ENCODE results near the gene PIK3AP1.
"Not testable (repeated sequence)": the region's sequence is repeated elsewhere in the genome, so short reads cannot be mapped to it uniquely, and the experiment has no call there.

Gene PIK3AP1

GRCh38 chr10:96737307-96737902 is 17.1 kb upstream of the PIK3AP1 start:
- DNase-seq (ENCODE audit: low read depth in 1 of 2, low spot score in 1 of 2), result not testable (repeated sequence)

- DNase-seq (ENCODE audit: low read depth in 1 of 2, low spot score in 1 of 2), result no peak
These were observed 4.3 kb upstream of the PIK3AP1 start for GRCh38 chr10:96724621-96725020.

GRCh38 chr10:96721207-96721572 is 876 bp upstream of the PIK3AP1 start:
- no peak for DNase-seq (ENCODE audit: low read depth in 1 of 2, low spot score in 1 of 2)

GRCh38 chr10:96719850-96720421 is 378 bp downstream of the PIK3AP1 start:
- DNase-seq (ENCODE audit: low read depth in 1 of 2, low spot score in 1 of 2), result peak in 1 of 2 donors; percentile 17

- no peak for DNase-seq (ENCODE audit: low read depth in 1 of 2, low spot score in 1 of 2)
These were observed 1.1 kb downstream of the PIK3AP1 start for GRCh38 chr10:96719200-96719599.

- no peak for DNase-seq (ENCODE audit: low read depth in 1 of 2, low spot score in 1 of 2)
These were observed 1.9 kb downstream of the PIK3AP1 start for GRCh38 chr10:96718304-96718990.

GRCh38 chr10:96716390-96716789 is 3.9 kb downstream of the PIK3AP1 start:
- DNase-seq (ENCODE audit: low read depth in 1 of 2, low spot score in 1 of 2), result no peak

GRCh38 chr10:96714746-96715255 is 5.5 kb downstream of the PIK3AP1 start:
- no peak for DNase-seq (ENCODE audit: low read depth in 1 of 2, low spot score in 1 of 2)

GRCh38 chr10:96714031-96714590 is 6.2 kb downstream of the PIK3AP1 start:
- DNase-seq (ENCODE audit: low read depth in 1 of 2, low spot score in 1 of 2), result no peak

- no peak for DNase-seq (ENCODE audit: low read depth in 1 of 2, low spot score in 1 of 2)
These were observed 7.5 kb downstream of the PIK3AP1 start for GRCh38 chr10:96712662-96713271.

- DNase-seq (ENCODE audit: low read depth in 1 of 2, low spot score in 1 of 2), result no peak
These were observed 9.1 kb downstream of the PIK3AP1 start for GRCh38 chr10:96711048-96711728.

GRCh38 chr10:96709525-96709924 is 10.8 kb downstream of the PIK3AP1 start:
- DNase-seq (ENCODE audit: low read depth in 1 of 2, low spot score in 1 of 2), result no peak

GRCh38 chr10:96708996-96709395 is 11.3 kb downstream of the PIK3AP1 start:
- DNase-seq (ENCODE audit: low read depth in 1 of 2, low spot score in 1 of 2), result no peak

GRCh38 chr10:96708456-96708855 is 11.9 kb downstream of the PIK3AP1 start:
- DNase-seq (ENCODE audit: low read depth in 1 of 2, low spot score in 1 of 2), result no peak

- no peak for DNase-seq (ENCODE audit: low read depth in 1 of 2, low spot score in 1 of 2)
These were observed 13.9 kb downstream of the PIK3AP1 start for GRCh38 chr10:96706331-96706853.

- no peak for DNase-seq (ENCODE audit: low read depth in 1 of 2, low spot score in 1 of 2)
These were observed 15.2 kb downstream of the PIK3AP1 start for GRCh38 chr10:96705134-96705533.

- DNase-seq (ENCODE audit: low read depth in 1 of 2, low spot score in 1 of 2), result no peak
These were observed 15.8 kb downstream of the PIK3AP1 start for GRCh38 chr10:96704563-96704962.

GRCh38 chr10:96703358-96703757 is 17.0 kb downstream of the PIK3AP1 start:
- no peak for DNase-seq (ENCODE audit: low read depth in 1 of 2, low spot score in 1 of 2)

- DNase-seq (ENCODE audit: low read depth in 1 of 2, low spot score in 1 of 2), result no peak
These were observed 19.0 kb downstream of the PIK3AP1 start for GRCh38 chr10:96701265-96701664.

GRCh38 chr10:96700374-96701099 is 19.8 kb downstream of the PIK3AP1 start:
- DNase-seq (ENCODE audit: low read depth in 1 of 2, low spot score in 1 of 2), result no peak
